ENCODE measurements around the gene KLHDC8B. TPM values are rescaled to one million over a fixed set of nuclear protein-coding genes. Genes with fewer than 3 reads are reported as not detected.

KLHDC8B gene
- total and polyA plus RNA-seq, 2 of the 4 experiments (the other 2 are of a cell fraction): 16.3 to 16.5 TPM

GRCh38 chr3:49183873-49184272 is 12.5 kb downstream of the KLHDC8B start:
- H3K4ac ChIP-seq (ENCODE audit: low read depth, low read length): no peak overlapping the region
- H2BK5ac ChIP-seq (ENCODE audit: low read depth, low read length, poor library complexity, severe bottlenecking): no peak overlapping the region
- TF ChIP-seq POLR2A (IDR thresholded peaks at IDR 0.05; ENCODE audit: low read depth, low read length): no peak
- TF ChIP-seq, protein P1, sequence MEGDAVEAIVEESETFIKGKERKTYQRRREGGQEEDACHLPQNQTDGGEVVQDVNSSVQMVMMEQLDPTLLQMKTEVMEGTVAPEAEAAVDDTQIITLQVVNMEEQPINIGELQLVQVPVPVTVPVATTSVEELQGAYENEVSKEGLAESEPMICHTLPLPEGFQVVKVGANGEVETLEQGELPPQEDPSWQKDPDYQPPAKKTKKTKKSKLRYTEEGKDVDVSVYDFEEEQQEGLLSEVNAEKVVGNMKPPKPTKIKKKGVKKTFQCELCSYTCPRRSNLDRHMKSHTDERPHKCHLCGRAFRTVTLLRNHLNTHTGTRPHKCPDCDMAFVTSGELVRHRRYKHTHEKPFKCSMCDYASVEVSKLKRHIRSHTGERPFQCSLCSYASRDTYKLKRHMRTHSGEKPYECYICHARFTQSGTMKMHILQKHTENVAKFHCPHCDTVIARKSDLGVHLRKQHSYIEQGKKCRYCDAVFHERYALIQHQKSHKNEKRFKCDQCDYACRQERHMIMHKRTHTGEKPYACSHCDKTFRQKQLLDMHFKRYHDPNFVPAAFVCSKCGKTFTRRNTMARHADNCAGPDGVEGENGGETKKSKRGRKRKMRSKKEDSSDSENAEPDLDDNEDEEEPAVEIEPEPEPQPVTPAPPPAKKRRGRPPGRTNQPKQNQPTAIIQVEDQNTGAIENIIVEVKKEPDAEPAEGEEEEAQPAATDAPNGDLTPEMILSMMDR (conservative IDR thresholded peaks at IDR 0.05; ENCODE audit: low read depth, low read length): no peak
- TF ChIP-seq CEBPB (IDR thresholded peaks at IDR 0.05; ENCODE audit: low read depth, low read length): no peak
- TF ChIP-seq, protein P2, sequence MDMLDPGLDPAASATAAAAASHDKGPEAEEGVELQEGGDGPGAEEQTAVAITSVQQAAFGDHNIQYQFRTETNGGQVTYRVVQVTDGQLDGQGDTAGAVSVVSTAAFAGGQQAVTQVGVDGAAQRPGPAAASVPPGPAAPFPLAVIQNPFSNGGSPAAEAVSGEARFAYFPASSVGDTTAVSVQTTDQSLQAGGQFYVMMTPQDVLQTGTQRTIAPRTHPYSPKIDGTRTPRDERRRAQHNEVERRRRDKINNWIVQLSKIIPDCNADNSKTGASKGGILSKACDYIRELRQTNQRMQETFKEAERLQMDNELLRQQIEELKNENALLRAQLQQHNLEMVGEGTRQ (IDR thresholded peaks at IDR 0.05; ENCODE audit: low read depth, low read length): no peak
- TF ChIP-seq NFE2L2 (IDR thresholded peaks at IDR 0.05; ENCODE audit: low read depth, low read length): no peak
- no peak for TF ChIP-seq MXI1 (IDR thresholded peaks at IDR 0.05; ENCODE audit: borderline replicate concordance, low read depth, low read length)
- TF ChIP-seq SMC3 (IDR thresholded peaks at IDR 0.05; ENCODE audit: low read depth, low read length): no peak
- TF ChIP-seq FOS (IDR thresholded peaks at IDR 0.05; ENCODE audit: low read depth, low read length): no peak
- TF ChIP-seq MAFK (IDR thresholded peaks at IDR 0.05; ENCODE audit: low read depth, low read length): no peak
- no peak overlapping the region for H3K9ac ChIP-seq (ENCODE audit: low read depth, low read length)
- no peaks in the 10 kb centered on the region for H3K9me1 ChIP-seq (ENCODE audit: insufficient read depth, low read length)
- no peak overlapping the region for H3K27ac ChIP-seq (ENCODE audit: insufficient read depth, low read length)
- no peak overlapping the region for H3K18ac ChIP-seq (ENCODE audit: low read depth, low read length)
- no peak overlapping the region for H3K23ac ChIP-seq (ENCODE audit: low read depth, low read length)
- no peak overlapping the region for H3K14ac ChIP-seq (replicated peaks; ENCODE audit: low read depth, low read length)
- no peak overlapping the region for H4K91ac ChIP-seq (ENCODE audit: insufficient read depth, low read depth, low read length)
- no peak overlapping the region for H2AK5ac ChIP-seq (ENCODE audit: low read depth, low read length)
- in situ Hi-C loops (cut with MboI; ENCODE audit: low sequenced_read_pairs) (no loop called here), dilution Hi-C loops (cut with HindIII; ENCODE audit: low sequenced_read_pairs, unreplicated experiment) (no loop called here), intact Hi-C loops (cut with micrococcal nuclease) (no loop called here)
- H2BK20ac ChIP-seq (ENCODE audit: low read depth, low read length): no peak overlapping the region
- no peak overlapping the region for H2AK9ac ChIP-seq (replicated peaks; ENCODE audit: low read depth, low read length, poor library complexity)
- no peaks in the 10 kb centered on the region for H3K4me1 ChIP-seq (ENCODE audit: control insufficient read depth, insufficient read depth, low read length)
- ChIA-PET POLR2A (ENCODE audit: unreplicated experiment) (no interaction called here), CTCF (no interaction called here)
- BruUV-seq (replicated peaks): no TSS peak
- no peak overlapping the region for H4K5ac ChIP-seq (ENCODE audit: low read depth, low read length)
- no peak overlapping the region for H3K4me2 ChIP-seq (ENCODE audit: low read depth, low read length)
- ATAC-seq (ENCODE audit: low read depth) (no peak), DNase-seq (no peak)
- no peak overlapping the region for H2AFZ ChIP-seq (replicated peaks; ENCODE audit: low read length, poor library complexity)
- peaks cover 9% of the 10 kb centered on the region for H3K27me3 ChIP-seq (ENCODE audit: control insufficient read depth, insufficient read depth, low read length)
- no peak overlapping the region for H2BK15ac ChIP-seq (ENCODE audit: low read depth, low read length)
- no peak overlapping the region for H3K4me3 ChIP-seq (ENCODE audit: insufficient read depth, low read depth, low read length)
- no peaks in the 10 kb centered on the region for H4K20me1 ChIP-seq (ENCODE audit: insufficient read depth, low read length)
- no peaks in the 10 kb centered on the region for H3K79me1 ChIP-seq (ENCODE audit: low read depth in 1 of 2, low read length in 2 of 2)
- H3K36me3 ChIP-seq (ENCODE audit: control insufficient read depth, insufficient read depth, low read length): no peaks in the 10 kb centered on the region
- no peak overlapping the region for H2BK120ac ChIP-seq (ENCODE audit: low read depth, low read length)
- H4K8ac ChIP-seq (ENCODE audit: low read depth in 2 of 2, low read length in 2 of 2): no peak overlapping the region
- no CpG with 5 or more reads among the region's 1 CpG for WGBS, 2 experiments (ENCODE audit: extremely low coverage in 2 of 2, insufficient read length in 1 of 2)
- no peaks in the 10 kb centered on the region for H3K9me3 ChIP-seq (ENCODE audit: control insufficient read depth, insufficient read depth, low read length)
- no peak overlapping the region for H3K56ac ChIP-seq (ENCODE audit: extremely low read depth, insufficient read depth, low read length)
